CD4-positive, CD25-positive, alpha-beta regulatory T cell (primary cell): ENCODE data around the gene STEAP1. TPM values are rescaled to one million over a fixed set of nuclear protein-coding genes. Genes with fewer than 3 reads are reported as not detected.
"Not testable (repeated sequence)": the region's sequence is repeated elsewhere in the genome, so short reads cannot be mapped to it uniquely, and the experiment has no call there.

ENCODE experiments used
- ATAC-seq, 2 donors: fragments of 150-1000 bp; cut with Tn5 transposase; one replicate each; pipeline ENCODE4 v1.10.0; 2021; ENCODE audit warnings: low read depth in 2 of 2, moderate number of reproducible peaks in 2 of 2, moderate library complexity in 1 of 2
- DNase-seq, 3 donors: peaks; one replicate each; pipeline versions ENCODE4 v3.0.0 to v3.0.0-alpha.2; 2012 to 2022; ENCODE audit warnings: mixed read lengths in 1 of 3
- H3K27ac ChIP-seq: one replicate; pipeline ENCODE4 v1.7.0; 2013; ENCODE audit warnings: mild to moderate bottlenecking, low read length; ENCODE audit not compliant: insufficient read depth, poor library complexity, severe bottlenecking
- H3K27me3 ChIP-seq: one replicate; pipeline ENCODE4 v1.7.0; 2013; ENCODE audit warnings: low read length; ENCODE audit not compliant: control insufficient read depth, insufficient read depth
- H3K36me3 ChIP-seq: one replicate; pipeline ENCODE4 v1.7.0; 2013; ENCODE audit warnings: mild to moderate bottlenecking, low read length, moderate library complexity; ENCODE audit not compliant: control insufficient read depth, insufficient read depth
- H3K4me1 ChIP-seq: 2 replicates; pipeline ENCODE4 v1.7.0; 2013; ENCODE audit warnings: mild to moderate bottlenecking, low read length; ENCODE audit not compliant: insufficient read depth, control insufficient read depth, poor library complexity, severe bottlenecking
- H3K4me3 ChIP-seq: one replicate; pipeline ENCODE4 v1.7.0; 2013; ENCODE audit warnings: low read depth, mild to moderate bottlenecking, low read length, moderate library complexity
- H3K9me3 ChIP-seq, 2 experiments: 1 replicate in 1 of 2; 2 replicates in 1 of 2; pipeline ENCODE4 v1.7.0; 2013; ENCODE audit warnings: low read length in 2 of 2, mild to moderate bottlenecking in 1 of 2, moderate library complexity in 1 of 2; ENCODE audit not compliant: control insufficient read depth in 2 of 2
- H3K27ac Mint-ChIP-seq, 3 donors: one replicate each; pipeline ENCODE4 v1.8.0; 2020 to 2022; ENCODE audit warnings: mild to moderate bottlenecking in 3 of 3, mixed read lengths in 3 of 3, moderate library complexity in 2 of 3
- H3K27me3 Mint-ChIP-seq: one replicate; pipeline ENCODE4 v1.8.0; 2022; ENCODE audit warnings: mild to moderate bottlenecking, mixed read lengths
- H3K36me3 Mint-ChIP-seq: one replicate; pipeline ENCODE4 v1.8.0; 2020; ENCODE audit warnings: mixed read lengths
- H3K4me1 Mint-ChIP-seq, 4 donors: one replicate each; pipeline ENCODE4 v1.8.0; 2020 to 2022; ENCODE audit warnings: mixed read lengths in 4 of 4, mild to moderate bottlenecking in 1 of 4
- H3K4me3 Mint-ChIP-seq, 4 donors: one replicate each; pipeline ENCODE4 v1.8.0; 2020 to 2022; ENCODE audit warnings: mild to moderate bottlenecking in 4 of 4, mixed read lengths in 4 of 4, moderate library complexity in 3 of 4
- H3K9me3 Mint-ChIP-seq, 7 donors: one replicate each; pipeline ENCODE4 v1.8.0; 2020 to 2022; ENCODE audit warnings: mixed read lengths in 7 of 7, mild to moderate bottlenecking in 3 of 7, moderate library complexity in 2 of 7
- polyA plus RNA-seq, 4 donors: library from polyadenylated mRNA; unstranded; fragments of 300-500 nt; fragmentation: Illumina TruSeq; gene quantifications; one replicate each; pipeline ENCODE4 v1.2.3, GENCODE V29; 2021
- total RNA-seq: library from RNA; stranded (reverse); gene quantifications from one replicate; pipeline ENCODE4 v1.2.3, GENCODE V29; 2022

Gene STEAP1
- total RNA-seq (not detected), polyA plus RNA-seq (not detected)

- H3K27ac ChIP-seq, H3K36me3 ChIP-seq, H3K4me1 Mint-ChIP-seq, H3K4me1 ChIP-seq, H3K4me3 ChIP-seq, H3K9me3 ChIP-seq, H3K36me3 Mint-ChIP-seq, H3K9me3 Mint-ChIP-seq, H3K27me3 ChIP-seq: not testable (repeated sequence)
- peak within 1 kb of the TSS in 3 of 4 donors; percentile 29 to 44 (median 38) for H3K4me3 Mint-ChIP-seq
- peak within 1 kb of the TSS in 2 of 3 donors; percentile 65 to 92 for H3K27ac Mint-ChIP-seq
- peak; percentile 62 to 83 (median 74) for DNase-seq
- ATAC-seq, result peak; percentile 86 to 95
- H3K27me3 Mint-ChIP-seq, result peaks cover 31% of the 10 kb centered on the region
Measured at GRCh38 chr7:90153943-90154771, at the start of gene STEAP1. Gene STEAP1, plus strand, starts transcription at chr7:90154469. Its CDS starts 5,320 bp downstream, at chr7:90159789.

- not testable (repeated sequence) for H3K36me3 ChIP-seq, H3K27me3 ChIP-seq, H3K27ac ChIP-seq, ATAC-seq, DNase-seq, H3K36me3 Mint-ChIP-seq, H3K4me3 ChIP-seq, H3K4me1 ChIP-seq, H3K9me3 Mint-ChIP-seq, H3K9me3 ChIP-seq, H3K27ac Mint-ChIP-seq
- Mint-ChIP-seq H3K27me3 (peaks cover 10% of the 10 kb centered on the region), H3K4me1 (peaks cover 0 to 13% (median 0%) of the 10 kb centered on the region in 4 donors), H3K4me3 (peak overlapping the region in 1 of 4 donors; percentile 54)
Measured at GRCh38 chr7:90114972-90115371, 39.3 kb upstream of the STEAP1 start.

GRCh38 chr7:90118551-90119177, 35.6 kb upstream of the STEAP1 start:
- H3K4me1 ChIP-seq, ATAC-seq, H3K27me3 ChIP-seq, H3K9me3 Mint-ChIP-seq, H3K27ac ChIP-seq, H3K4me3 ChIP-seq, DNase-seq, H3K27ac Mint-ChIP-seq, H3K9me3 ChIP-seq, H3K36me3 ChIP-seq, H3K36me3 Mint-ChIP-seq: not testable (repeated sequence)
- H3K4me1 Mint-ChIP-seq, result peaks cover 0 to 13% (median 0%) of the 10 kb centered on the region in 4 donors
- peak overlapping the region in 2 of 4 donors; percentile 52 to 79 for H3K4me3 Mint-ChIP-seq
- peaks cover 15% of the 10 kb centered on the region for H3K27me3 Mint-ChIP-seq

- Histone ChIP-seq H3K36me3 (no peaks in the 10 kb centered on the region), H3K4me3 (no peak overlapping the region), H3K9me3 (no peaks in the 10 kb centered on the region), H3K27me3 (no peaks in the 10 kb centered on the region), H3K4me1 (no peaks in the 10 kb centered on the region), H3K27ac (no peak overlapping the region)
- DNase-seq, result peak in 1 of 3 donors; percentile 7
- Mint-ChIP-seq H3K27me3 (peaks cover 15% of the 10 kb centered on the region), H3K4me3 (peak overlapping the region in 1 of 4 donors; percentile 79), H3K4me1 (peaks cover 0 to 13% (median 0%) of the 10 kb centered on the region in 4 donors), H3K27ac (no peak overlapping the region), H3K36me3 (no peaks in the 10 kb centered on the region), H3K9me3 (peaks cover 0 to 2% (median 0%) of the 10 kb centered on the region in 7 donors)
- ATAC-seq, result no peak
Measured at GRCh38 chr7:90119178-90119971, 34.9 kb upstream of the STEAP1 start.

GRCh38 chr7:90120205-90120604, 34.1 kb upstream of the STEAP1 start:
- H3K27ac Mint-ChIP-seq, result not testable (repeated sequence)
- H3K4me3 Mint-ChIP-seq, result peak overlapping the region in 2 of 4 donors; percentile 7 to 12

GRCh38 chr7:90131746-90132145, 22.5 kb upstream of the STEAP1 start:
- not testable (repeated sequence) for H3K27me3 Mint-ChIP-seq, H3K4me3 Mint-ChIP-seq, H3K36me3 Mint-ChIP-seq, H3K4me3 ChIP-seq, H3K27me3 ChIP-seq, H3K9me3 ChIP-seq, H3K36me3 ChIP-seq, H3K27ac ChIP-seq, H3K4me1 ChIP-seq, H3K4me1 Mint-ChIP-seq, H3K27ac Mint-ChIP-seq, DNase-seq, ATAC-seq, H3K9me3 Mint-ChIP-seq

More at GRCh38 chr7:90120205-90120604, 34.1 kb upstream of the STEAP1 start:
- Mint-ChIP-seq H3K27me3 (peaks cover 15% of the 10 kb centered on the region), H3K4me1 (peaks cover 0 to 13% (median 0%) of the 10 kb centered on the region in 4 donors)
- not testable (repeated sequence) for H3K36me3 Mint-ChIP-seq, H3K9me3 Mint-ChIP-seq, H3K4me3 ChIP-seq, H3K36me3 ChIP-seq, H3K4me1 ChIP-seq, H3K9me3 ChIP-seq, ATAC-seq, DNase-seq, H3K27me3 ChIP-seq, H3K27ac ChIP-seq

- not testable (repeated sequence) for ATAC-seq, H3K4me3 ChIP-seq, H3K36me3 ChIP-seq, H3K4me1 ChIP-seq, H3K4me1 Mint-ChIP-seq, H3K27me3 ChIP-seq, H3K9me3 Mint-ChIP-seq, DNase-seq, H3K9me3 ChIP-seq, H3K27ac ChIP-seq, H3K27ac Mint-ChIP-seq, H3K4me3 Mint-ChIP-seq, H3K36me3 Mint-ChIP-seq
- H3K27me3 Mint-ChIP-seq, result peaks cover 11% of the 10 kb centered on the region
Measured at GRCh38 chr7:90147079-90147960, 6.9 kb upstream of the STEAP1 start.
